ENCODE measurements around the gene BNIP1.

BNIP1 gene

DNA sequence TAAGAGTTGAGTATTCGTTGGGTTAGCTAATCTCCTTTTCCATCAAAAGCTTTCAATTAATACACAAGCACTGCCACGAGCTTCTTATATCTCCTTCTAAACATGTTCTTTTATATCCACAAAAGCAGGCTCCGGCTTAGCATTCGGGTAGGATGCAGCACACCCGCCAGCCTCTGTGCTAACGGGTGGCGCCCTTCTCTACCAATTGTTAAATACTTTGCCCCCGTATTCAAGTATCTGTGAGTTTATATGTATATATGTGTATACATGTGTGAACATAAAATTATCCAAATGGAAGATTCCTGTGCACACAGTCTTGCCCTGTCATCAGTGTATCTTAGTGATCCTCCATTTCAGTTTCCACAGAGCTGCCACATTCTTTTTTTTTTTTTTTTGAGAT is 27.8 kb downstream of the BNIP1 start:
- no peak for DNase-seq

DNA sequence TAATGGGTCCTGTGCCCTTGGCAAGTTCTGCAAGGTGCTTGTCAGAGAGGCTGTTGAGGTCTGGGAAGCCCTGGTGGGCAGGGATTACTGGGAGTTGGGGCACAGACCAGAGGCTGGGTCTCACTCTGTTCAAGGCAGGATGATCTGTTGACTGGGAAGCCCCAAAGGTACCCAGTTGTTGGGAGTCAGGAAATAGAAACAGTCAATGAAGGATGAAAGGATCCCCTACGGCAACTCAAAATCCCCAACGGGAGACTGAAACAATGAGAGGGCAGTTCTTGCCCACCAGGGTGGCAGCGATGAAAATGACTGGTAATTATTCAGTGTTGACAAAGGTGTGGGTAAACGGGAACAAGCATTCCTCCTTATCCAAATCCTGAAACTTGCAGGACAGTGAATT is 31.2 kb downstream of the BNIP1 start:
- DNase-seq, result no peak

DNA sequence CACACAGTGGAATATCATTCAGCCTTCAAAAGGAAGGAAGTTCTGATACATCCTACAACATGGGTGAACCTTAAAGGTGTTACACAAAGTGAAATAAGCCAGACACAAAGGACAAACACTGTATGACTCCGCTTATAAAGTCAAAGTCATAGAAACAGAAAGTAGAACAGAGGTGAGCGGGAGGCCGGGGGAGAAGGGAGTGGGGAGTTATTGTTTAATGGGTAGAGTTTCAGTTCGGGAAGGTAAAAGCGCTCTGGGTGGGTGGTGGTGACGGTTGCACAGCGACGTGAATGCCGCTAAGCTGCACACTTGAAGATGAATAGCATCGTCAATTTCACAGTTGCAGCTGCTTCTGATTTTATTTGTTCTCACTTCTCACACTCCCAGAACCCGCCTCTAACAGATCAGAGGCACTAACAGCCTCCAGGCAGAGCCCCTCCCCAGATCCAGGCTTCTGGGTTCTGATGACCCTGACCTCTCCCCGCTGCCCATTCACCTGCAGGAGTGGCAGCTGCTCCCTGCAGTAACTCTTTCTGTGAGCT is 34.1 kb downstream of the BNIP1 start:
- no peak for DNase-seq

DNA sequence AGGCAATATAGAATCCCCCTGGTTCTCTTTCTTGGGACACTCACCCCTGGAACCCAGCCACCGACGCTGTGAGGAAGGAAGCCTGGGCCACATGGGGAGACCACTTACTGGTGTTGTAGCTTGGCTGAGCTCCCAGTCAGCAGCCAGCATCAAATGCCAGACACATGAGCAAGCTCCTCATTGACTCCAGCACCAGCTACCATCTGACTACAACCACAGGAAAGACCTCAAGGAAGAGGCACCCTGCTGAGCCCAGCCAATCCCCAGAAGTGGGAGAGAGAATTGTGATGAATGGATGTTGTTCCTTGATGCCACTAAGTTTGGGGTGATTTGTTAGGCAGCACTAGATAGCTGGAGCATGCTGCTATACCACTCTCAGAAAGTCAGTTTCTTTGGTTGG is 36.0 kb downstream of the BNIP1 start:
- DNase-seq, result no peak

DNA sequence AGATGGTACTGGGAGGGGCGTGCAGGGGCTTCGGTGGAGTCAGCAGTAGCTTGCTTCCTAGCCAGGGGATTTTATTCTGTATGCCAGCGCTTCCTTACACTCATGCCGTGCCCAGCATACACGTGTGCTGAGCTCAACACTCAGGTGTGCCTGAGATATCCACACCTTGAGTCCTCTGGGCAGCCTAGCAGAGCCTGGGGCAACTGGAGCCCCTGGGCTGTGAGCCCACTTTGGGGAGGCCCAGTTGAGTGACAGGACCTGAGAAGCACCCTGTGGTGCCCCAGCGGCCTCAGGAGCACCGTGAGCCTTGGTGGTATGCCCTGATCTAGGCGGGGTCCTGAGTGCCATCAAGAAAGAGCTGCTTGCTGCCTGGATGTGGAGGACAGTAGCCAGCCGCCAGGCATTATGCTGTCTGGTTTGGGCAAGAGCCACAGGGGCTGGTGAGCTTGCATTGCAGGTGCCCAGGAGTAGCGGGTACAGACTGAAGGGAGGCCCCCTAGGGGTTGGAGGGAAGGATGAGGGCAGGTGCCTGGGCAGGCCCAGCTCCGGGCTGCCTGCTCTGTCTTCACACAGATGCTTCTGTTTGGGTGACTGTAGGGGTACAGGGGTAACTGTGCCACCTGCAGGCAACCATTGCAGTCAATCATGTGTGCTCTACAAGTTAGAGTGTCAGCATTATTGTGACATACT is 42.9 kb downstream of the BNIP1 start:
- no peak for DNase-seq

DNA sequence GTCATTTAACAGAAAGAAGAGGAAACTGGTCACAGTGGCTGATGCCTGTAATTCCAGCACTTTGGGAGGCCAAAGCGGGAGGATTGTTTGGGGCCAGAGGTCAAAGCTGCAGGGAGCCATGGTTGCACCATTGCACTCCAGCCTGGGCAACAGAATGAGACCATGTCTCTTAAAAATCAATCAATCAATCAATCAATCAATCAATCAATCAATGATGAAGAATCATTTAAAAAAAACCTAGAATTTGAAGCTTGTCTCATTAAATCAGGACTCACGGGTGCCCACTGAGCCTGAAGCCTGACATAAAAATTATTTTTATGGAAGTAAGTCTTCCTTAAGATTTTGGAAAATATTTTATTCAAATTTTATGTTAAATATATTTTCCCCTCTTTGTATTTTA is 43.9 kb downstream of the BNIP1 start:
- DNase-seq, result no peak

DNA sequence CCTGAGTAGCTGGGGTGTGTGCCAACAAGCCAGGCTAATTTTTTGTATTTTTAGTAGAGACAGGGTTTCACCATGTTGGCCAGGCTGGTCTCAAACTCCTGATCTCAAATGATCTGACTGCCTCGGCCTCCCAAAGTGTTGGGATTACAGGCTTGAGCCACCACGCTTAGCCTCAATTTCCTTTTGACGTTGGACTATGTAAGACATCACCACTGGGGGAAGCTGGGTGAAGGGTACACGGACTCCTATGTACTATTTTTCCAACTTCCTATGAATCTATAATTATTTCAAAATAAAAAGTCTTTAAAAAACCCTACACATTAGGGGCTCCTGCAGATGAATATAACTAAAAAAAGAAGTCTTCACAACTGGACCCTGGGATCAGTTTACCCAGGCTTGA is 46.7 kb downstream of the BNIP1 start:
- no peak for DNase-seq

DNA sequence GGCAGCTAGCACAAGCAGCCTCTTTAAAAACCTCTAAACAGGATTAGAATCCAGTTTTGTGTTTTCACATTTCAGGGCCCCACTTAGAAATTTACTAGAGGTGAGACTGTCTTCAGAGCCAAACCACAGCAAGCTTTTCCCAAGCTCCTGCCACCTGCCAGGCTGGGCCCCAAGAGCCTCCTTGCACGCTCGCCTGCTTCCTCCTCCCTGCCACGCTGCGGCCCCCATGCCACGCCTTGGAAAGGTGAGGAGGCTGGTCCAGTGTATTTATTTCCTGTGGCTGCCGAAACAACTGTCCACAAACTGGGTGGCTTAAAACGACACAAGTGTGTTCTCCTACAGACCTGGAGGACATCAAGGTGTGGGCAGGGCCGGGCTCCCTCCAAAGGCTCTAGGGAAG is 47.2 kb downstream of the BNIP1 start:
- no peak for DNase-seq

DNA sequence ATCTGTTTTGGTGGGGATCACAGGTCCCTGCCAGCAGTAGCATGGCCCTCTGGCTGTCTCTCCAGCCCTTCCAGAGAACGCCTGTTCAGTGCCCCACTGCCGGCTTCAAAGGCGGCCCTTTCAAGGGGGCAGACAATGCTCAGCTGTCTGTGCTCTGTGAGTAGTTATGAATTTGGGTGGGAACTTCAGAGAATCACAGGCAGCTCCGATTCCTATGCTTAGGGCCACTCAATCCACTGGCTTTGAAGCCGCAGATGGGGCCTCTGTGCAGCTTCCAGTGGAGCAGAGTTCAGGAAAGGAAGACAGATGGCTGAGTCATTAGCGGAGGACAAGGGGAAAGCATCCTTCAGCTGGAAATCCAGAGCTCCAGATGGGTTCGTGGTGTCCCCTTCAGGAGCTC is 48.2 kb downstream of the BNIP1 start:
- no peak for DNase-seq

DNA sequence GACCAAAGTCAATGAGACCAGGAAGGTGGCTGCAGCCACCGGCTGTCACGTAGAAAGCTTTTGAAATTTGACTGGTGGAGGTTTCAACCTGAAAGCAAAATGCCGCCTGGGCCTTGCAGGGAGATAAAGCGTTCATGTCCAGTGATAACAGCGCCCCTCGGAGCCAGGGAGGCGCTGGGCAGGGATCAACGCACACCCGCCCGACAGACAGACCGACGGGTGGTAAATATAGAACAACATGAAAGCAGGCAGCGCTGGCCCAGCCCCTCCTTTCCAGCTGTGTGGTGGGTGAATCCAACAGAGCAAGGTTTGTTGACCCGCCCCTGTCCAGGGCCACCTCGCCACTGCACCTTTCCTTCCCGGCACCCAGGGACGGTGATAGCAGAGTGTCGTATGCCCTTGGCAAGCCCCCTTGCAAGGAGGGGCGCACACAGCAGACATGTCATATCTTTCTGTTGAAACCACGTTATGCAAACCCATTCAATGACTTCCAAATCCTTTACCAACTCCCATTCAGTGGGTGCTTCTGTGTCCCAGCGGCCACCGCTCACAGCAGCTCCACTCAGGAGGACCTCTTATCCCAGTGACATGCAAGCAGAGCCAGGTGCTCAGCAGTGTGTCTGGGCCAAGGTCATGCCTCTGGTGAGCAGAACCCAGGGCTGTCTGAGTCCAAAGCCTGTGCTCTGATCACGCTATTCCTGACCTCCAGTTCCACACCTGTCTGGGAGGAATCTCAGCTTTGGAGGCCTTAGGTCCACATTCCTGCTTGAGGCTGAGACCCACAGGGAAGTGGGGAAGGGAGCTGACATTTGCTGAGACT is 52.0 kb downstream of the BNIP1 start:
- DNase-seq, result no peak

DNA sequence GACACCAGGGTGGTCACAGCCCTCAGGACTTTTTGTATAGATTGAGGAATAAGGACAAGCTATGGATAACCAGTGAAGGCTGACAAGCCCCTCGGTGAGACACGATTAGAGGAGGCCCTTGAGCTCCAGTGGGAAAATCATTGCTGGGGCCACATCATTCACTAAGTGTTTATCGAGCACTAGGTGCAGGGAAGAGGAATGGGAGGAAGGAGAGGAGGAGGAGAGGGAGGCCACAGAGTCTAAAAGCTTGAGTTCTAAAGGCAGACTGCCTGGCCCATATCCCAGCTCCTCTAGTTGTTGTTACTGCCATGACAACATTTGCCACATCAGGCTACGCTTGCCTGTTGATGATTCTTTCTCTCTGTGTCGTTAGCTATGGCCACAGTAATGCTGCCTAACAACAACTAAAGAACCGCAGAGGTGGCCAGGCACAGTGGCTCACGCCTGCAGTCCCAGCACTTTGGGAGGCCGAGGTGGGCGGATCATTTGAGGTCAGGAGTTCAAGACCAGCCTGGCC is 53.1 kb downstream of the BNIP1 start:
- DNase-seq, result no peak

DNA sequence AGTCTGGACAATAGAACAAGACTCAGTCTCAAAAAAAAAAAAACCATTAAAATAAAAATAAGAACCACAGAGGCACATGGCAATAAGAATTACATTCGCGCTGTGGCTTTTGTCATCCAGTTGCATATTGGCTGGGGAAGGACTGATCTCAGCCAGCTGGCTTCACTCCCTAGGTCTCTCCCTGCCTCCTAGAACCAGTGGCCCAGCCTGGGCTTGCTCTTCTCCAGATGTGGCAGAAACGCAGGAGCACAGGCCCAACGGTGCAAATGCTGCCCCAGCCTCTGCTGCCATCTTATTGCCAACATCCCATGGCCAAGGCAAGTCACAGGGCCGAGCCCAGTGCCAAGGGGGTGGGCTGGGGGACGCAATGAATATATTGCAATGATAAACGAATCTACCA is 53.7 kb downstream of the BNIP1 start:
- no peak for DNase-seq

DNA sequence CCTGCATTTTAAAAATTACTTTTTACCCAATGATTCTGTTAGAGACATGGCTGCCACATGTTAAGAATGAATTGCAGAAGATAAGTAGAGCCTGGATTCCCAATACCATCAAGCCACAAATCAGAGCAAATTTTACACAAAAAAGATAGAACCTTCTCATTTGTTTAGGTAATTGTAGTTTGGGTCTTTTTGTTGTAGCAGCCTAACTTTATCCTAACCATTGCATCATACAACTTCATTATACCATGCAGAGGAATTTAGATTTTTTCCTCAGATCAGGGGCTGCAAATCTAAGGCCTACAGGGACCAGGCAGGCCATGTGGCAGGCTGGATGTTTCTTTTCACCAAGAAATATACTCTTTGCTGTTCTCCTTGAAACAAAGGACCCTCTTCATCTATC is 56.0 kb downstream of the BNIP1 start:
- no peak for DNase-seq

DNA sequence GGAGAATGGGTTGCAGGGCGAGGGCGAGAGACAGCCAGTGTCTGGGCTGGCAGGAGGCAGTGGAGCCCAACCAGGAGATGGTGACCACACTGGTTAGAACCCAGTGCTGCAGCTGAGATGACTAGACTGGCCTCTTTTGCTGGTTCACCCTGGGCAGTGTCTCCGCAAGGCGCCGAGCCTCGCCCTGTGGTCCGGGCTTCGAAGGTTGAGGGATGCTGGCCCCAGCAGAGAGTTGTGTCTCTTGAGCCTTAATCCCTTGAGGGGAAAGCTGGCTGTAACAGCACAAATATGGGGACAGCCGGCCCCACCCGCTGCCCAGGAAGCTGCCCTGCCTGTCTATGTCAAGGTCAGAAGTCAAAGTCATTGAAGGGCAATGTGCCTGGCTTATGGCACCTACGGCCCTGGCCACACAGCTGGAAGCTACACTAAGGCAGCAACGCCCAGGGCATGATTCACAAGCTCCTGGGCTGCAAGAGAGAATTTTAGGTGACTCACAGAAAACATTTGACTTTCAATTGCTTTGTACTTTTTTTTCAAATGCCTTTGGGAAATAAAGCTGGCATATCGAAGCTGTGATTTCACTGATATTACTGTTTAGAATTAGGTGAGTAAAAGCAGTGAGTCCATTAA is 57.4 kb downstream of the BNIP1 start:
- no peak for DNase-seq

DNA sequence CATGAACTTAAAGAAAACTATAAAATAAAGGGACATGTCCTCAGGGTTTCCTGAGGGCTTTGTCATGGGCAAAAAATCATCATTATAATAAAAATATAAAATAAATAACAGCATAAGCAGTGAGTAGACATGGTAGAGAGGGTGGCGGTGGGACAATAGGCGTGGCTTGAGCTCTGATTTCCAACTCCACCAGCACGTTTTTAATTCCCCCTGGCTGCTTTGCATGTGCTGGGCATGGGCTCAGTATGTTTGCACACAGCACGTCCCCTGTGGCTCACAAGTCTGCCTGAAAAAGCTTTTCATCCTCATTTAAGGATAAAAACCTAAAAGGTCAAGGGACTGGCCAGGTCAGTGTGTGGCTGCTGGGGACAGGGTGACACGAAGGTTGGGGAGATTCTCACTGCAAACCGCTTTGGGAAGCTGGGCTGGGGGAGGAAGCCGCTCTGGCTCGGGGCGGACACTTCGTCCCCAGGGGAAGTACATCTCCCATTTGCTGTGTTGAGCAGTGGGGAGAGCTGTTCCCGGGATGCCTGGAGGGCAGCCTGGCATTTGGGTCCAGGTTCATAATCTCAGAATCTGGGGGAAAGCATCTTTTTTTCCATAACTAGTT is 58.0 kb downstream of the BNIP1 start:
- no peak for DNase-seq

DNA sequence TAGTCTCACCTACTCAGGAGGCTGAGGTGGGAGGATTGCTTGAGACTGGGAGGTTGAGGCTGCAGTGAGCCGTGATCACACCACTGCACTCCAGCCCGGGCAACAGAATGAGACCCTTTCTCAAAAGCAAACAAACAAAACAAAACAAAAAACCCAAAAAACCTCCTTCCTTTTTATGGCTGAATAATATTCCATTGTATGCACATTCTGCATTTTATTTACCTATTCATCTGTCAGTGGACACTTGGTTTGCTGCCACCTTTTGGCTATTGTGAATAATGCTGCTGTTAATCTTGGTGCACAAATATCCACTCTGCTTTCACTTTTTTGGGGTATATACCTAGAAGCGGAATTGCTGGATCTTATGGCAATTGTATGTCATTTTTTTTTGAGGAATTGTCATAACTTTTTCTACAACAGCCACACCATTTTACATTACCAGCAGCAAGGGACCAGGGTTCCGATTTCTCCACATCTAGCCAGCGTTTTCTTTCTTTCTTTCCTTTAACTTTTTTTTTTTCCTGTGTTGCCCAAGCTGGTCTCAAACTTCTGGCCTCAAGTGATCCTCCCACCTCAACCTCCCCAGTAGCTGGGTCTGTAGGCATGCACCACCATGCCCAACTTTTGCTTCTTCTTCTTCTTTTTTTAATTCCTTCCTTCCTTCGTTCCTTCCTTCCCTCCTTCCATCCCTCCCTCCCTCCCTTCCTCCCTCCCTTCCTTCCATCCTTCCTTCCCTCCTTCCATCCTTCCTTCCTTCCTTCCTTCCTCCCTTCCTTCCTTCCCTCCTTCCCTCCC is 60.1 kb downstream of the BNIP1 start:
- no peak for DNase-seq

DNA sequence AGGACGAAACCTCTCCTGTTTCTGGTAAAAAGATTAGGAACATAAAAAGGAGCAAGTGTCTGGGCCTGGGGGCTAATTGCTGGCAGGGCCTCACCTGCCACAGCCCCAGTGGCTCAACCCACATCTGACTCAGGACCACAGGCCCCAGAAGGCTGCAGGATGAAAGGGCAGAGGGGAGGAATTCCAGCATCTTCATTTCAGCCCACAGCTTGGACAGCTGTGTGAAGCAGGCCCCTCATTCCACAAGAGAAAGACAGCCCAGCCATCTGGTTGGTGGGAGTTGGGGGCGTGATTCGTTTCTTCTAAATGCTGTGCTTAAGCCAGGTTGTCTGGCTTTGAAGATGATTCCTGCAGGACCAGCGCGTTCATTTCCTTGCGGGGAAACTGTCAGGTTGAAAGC is 61.6 kb downstream of the BNIP1 start:
- no peak for DNase-seq

DNA sequence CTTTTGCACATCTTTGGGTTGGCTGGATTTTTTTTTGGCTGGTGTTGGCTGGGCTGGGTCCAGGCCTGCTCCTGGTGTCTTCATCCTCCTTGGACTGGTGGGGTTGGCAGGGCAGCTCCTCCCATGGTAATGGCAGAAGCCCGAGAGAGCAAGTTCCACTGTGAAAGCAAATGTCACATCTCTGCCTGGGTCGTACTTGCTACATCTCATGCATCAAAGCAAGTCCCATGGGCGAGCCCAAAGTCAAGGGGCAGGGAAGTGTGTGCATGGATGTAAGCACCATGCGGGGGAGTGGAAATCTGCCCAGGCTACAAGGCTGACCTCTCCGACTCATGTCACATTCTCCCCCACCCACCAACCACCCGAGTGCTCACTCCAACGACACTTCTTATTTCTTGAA is 64.0 kb downstream of the BNIP1 start:
- no peak for DNase-seq

DNA sequence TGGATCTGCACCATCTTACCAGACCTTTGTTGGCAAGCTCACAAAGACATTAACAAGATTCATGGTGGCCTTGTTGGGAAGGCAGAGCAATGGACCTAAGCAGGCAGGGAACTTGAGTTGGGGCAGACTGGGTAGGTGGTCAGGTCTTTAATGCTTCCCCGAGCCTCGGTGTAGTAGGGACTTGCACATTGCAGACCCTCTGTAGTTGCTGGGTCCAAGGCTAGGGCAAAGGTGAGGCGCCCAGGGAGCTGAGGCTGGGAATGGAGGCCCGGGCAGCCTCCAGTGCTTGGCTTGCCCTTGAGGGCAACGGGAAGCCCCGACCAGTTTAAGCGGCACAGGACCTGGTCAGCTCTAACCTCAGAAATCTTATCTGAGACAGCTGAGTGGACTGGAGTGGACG is 66.5 kb downstream of the BNIP1 start:
- DNase-seq, result no peak

DNA sequence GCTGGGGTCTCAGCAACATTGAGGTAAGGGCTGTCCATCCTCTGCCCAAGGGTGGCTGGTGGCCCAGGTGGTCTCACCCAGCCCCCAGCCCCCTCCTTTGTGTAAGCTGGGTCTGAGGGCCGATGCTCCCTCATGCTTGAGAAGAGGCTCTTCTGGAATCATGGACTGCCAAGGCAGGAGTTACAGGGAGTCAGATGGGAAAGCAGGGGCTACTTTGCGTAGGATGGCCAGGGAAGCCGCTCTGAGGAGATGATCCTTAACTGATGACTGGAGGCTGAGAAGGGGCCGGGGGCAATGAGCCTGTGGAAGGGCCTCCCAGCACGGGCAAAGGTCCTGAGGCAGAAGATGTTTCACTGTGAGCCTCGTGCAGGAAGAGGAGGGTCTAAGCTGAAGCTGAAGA is 67.0 kb downstream of the BNIP1 start:
- no peak for DNase-seq

DNA sequence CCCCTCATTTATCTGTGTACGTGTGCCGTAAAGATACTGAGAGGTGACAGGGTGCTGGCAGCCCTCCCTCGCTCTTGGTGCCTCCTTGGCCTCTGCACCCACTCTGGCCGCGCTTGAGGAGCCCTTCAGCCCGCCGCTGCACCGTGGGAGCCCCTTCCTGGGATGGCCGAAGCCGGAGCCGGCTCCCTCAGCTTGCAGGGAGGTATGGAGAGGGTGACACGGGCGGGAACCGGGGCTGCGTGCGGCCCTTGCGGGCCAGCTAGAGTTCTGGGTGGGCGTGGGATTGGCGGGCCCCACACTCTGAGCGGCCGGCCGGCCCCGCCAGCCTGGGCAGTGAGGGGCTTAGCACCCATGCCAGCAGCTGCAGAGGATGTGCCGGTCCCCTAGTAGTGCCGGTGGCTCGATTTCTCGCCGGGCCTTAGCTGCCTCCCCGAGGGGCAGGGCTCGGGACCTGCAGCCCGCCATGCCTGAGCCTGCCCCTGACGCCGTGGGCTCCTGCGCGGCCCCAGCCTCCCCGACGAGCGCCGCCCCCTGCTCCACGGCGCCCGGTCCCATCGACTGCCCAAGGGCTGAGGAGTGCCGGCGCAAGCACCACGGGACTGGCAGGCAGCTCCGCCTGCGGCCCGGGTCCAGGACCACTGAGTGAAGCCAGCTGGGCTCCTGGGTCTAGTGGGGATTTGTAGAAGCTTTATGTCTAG is 69.1 kb downstream of the BNIP1 start:
- DNase-seq, result no peak

Measured in NK-92 treated with Interleukin-12 subunit alpha and Interleukin-12 subunit beta, amount 100 ng/mL, for 24 hours (cell line).